Measurements from ENCODE around the gene TCF7.

GRCh38 chr5:134084570-134084969 lies 29.9 kb upstream of the TCF7 start:
- TF ChIP-seq YY1 (IDR thresholded peaks at IDR 0.05; ENCODE audit: insufficient read depth, insufficient read length) (no peak), ZNF274 (IDR thresholded peaks at IDR 0.05; ENCODE audit: low read depth, low read length) (no peak)

Data from NT2/D1 (cell line).